ENCODE measurements around the gene PSAP.

DNA sequence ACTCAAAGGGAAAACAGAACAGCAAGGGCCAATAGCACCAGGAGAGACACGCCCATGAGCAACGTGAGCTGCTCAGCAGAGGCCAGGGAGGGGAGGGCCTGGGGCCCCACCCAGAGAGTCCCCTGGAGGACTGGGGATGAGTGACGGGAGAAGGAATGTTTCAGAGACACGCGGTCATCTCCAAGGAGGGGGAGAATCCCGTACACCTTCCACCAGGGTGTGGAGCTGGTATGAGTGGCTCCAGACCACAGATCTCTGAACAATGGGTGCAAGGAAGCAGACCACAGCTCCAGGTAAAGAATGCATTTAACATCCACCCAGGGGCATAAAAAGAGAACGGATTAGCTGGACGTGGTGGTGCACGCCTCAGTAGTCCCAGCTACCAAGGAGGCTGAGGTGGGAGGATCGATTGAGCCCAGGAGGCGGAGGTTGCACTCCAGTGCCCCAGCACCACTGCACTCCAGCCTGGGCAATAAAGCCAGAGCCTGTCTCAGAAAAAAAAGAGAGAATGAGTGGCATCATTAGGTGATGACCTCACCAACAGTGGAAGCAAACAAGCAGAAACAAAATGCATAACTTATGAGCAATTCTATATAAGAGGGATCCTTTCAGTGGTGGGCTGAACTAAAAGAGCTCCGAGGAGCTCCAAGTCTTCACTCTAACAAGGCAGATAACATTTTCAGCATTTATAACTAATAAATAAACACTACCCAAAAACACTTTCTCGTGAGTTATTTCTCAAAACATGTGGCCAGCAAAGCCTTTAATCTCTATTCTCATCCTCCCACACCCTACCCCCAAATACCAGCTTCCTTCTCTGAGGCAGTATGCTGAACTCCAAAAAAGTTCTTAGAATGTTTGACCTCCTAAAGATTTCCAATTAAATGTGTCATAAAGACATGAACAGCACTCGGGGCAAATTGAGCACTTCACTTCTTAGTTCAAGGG lies 12.5 kb downstream of the PSAP start:
- TF ChIP-seq, protein P1, sequence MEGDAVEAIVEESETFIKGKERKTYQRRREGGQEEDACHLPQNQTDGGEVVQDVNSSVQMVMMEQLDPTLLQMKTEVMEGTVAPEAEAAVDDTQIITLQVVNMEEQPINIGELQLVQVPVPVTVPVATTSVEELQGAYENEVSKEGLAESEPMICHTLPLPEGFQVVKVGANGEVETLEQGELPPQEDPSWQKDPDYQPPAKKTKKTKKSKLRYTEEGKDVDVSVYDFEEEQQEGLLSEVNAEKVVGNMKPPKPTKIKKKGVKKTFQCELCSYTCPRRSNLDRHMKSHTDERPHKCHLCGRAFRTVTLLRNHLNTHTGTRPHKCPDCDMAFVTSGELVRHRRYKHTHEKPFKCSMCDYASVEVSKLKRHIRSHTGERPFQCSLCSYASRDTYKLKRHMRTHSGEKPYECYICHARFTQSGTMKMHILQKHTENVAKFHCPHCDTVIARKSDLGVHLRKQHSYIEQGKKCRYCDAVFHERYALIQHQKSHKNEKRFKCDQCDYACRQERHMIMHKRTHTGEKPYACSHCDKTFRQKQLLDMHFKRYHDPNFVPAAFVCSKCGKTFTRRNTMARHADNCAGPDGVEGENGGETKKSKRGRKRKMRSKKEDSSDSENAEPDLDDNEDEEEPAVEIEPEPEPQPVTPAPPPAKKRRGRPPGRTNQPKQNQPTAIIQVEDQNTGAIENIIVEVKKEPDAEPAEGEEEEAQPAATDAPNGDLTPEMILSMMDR (IDR thresholded peaks at IDR 0.05 in 8 of 11, conservative IDR thresholded peaks at IDR 0.05 in 3 of 11), result no peak
- TF ChIP-seq POLR2A (IDR thresholded peaks at IDR 0.05), result no peak
- no peak for TF ChIP-seq POLR2AphosphoS5 (IDR thresholded peaks at IDR 0.05)

All from spleen (tissue), 7 donors.